Measurements from ENCODE around the gene SSR2.

SSR2 gene

DNA sequence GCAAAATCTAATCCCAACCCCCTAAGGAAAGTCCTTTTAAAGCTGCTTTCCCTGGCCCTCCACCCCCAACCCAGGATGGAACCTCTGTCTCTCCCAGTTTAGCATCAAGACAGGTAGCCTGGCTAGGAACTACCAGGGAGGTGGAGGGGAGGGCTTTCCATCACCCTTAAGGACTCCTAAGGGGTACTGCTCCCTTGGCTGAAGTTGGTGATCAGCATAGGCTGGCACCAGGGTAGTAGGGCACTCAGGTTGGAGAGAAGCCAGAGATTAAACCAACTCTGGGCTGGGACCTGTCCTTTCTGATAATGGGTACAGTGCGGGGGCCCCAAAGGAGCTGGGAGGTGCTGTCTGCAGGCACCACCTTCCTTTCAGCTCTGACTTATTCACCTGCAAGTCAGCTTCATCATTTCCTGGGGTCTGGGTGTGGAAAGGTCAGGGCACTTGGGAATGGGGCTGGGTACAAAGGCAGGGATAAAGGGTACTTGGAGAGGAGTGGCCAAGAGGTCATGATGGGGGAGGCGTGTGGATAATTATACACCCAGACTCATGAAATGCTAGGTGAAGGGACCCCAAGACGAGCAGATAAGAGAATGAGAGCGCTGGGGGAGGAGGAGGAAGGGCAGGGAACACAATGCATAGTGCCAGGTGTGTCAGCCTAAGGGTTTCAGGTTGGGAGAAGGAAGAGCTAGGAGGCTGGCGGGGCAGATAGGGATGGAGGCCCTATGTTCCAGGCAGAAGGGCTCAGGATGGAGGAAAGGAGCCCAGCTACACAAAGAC is 43.6 kb downstream of the SSR2 start:
- no peaks in the 10 kb centered on the region for H3K9me3 Mint-ChIP-seq
- DNase-seq (peak; percentile 45), ATAC-seq (peak; percentile 11)
- H3K36me3 Mint-ChIP-seq (ENCODE audit: low read depth): peaks cover 42% of the 10 kb centered on the region
- peak overlapping the region; percentile 95 for H3K27ac Mint-ChIP-seq
- H3K27me3 Mint-ChIP-seq: no peaks in the 10 kb centered on the region
- H3K4me3 Mint-ChIP-seq: peak overlapping the region; percentile 95
- H3K4me1 Mint-ChIP-seq: peaks cover 73% of the 10 kb centered on the region

DNA sequence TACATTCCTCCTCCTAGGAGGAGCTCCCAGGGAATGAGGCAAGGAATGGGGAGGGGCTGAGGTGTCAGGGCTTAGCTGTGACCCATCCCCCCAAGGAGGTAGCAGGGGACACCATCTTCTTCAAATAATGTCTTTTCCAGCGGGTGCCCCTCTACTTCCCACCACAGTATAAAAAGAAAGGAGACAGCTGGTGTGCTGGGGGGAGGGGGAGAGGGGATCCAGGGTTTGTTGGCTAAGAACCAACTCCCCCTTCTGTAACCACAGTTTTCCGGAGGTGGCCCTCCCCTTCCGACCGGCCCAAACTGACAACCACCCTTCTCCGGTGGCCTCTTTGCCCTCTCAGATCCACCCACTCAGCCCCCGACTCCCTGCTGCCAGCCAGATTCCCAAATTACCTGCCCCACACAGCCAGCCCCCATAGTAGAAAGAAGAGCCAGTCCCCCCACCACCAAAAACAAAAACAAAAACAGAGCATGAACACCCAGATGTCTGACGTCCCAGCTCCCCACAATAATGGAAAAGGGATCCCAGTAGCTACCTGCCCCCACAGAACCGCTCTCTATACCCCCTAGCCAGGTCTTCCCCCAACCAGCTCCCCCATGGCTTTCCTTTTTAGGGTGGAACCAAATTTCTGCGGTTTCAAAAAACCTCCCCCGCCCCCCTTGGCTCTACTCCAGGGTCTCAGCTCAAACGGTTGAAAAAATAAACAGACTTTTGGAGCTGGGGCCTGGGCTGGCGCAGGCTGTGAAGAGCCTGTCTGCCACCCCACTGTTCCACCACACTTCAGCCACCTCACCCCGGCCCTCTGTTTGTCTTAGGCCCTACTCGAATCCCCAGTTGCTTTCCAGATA is 44.5 kb downstream of the SSR2 start:
- peak; percentile 79 for DNase-seq
- peaks cover 39% of the 10 kb centered on the region for H3K36me3 Mint-ChIP-seq (ENCODE audit: low read depth)
- peak; percentile 7 for ATAC-seq

GRCh38 chr1:155975375-155976061 is 45.2 kb downstream of the SSR2 start:
- no peak for ATAC-seq
- Mint-ChIP-seq H3K27ac (peak overlapping the region; percentile 95), H3K4me3 (peak overlapping the region; percentile 95), H3K27me3 (no peaks in the 10 kb centered on the region), H3K4me1 (peaks cover 72% of the 10 kb centered on the region), H3K9me3 (no peaks in the 10 kb centered on the region), H3K36me3 (ENCODE audit: low read depth) (peaks cover 40% of the 10 kb centered on the region)
- DNase-seq: no peak

More for the DNA sequence above, 44.5 kb downstream of the SSR2 start:
- peaks cover 72% of the 10 kb centered on the region for H3K4me1 Mint-ChIP-seq
- H3K4me3 Mint-ChIP-seq: peak overlapping the region; percentile 95
- H3K9me3 Mint-ChIP-seq: no peaks in the 10 kb centered on the region
- no peaks in the 10 kb centered on the region for H3K27me3 Mint-ChIP-seq
- H3K27ac Mint-ChIP-seq: peak overlapping the region; percentile 95

GRCh38 chr1:155974208-155975115 is 46.3 kb downstream of the SSR2 start:
- Mint-ChIP-seq H3K4me1 (peaks cover 72% of the 10 kb centered on the region), H3K27me3 (no peaks in the 10 kb centered on the region), H3K27ac (peak overlapping the region; percentile 95), H3K4me3 (peak overlapping the region; percentile 95), H3K9me3 (no peaks in the 10 kb centered on the region), H3K36me3 (ENCODE audit: low read depth) (peaks cover 51% of the 10 kb centered on the region)
- no peak for ATAC-seq
- no peak for DNase-seq

DNA sequence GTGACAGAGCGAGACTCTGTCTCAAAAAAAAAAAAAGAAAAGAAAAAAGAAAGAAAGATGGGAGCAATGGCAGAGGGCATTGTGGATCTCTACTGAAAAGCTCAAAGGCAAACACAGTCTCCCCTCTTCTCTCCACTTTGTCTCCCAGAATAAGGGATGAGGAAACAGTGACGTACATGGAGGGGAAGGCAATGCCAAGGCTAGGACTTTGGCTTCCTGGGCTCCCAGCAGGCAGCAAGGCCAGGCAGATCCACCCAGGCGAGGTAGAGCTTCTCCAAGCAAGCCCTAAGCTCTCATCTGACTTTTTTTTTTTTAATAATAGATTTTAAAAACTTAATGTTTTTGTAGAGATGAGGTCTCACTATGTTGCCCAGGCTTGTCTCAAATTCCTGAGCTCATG is 47.0 kb downstream of the SSR2 start:
- Mint-ChIP-seq H3K27ac (peak overlapping the region; percentile 95), H3K36me3 (ENCODE audit: low read depth) (peaks cover 57% of the 10 kb centered on the region)
- DNase-seq: no peak

GRCh38 chr1:155971910-155972809 is 48.6 kb downstream of the SSR2 start:
- Mint-ChIP-seq H3K27me3 (no peaks in the 10 kb centered on the region), H3K27ac (peak overlapping the region; percentile 70), H3K4me1 (peaks cover 93% of the 10 kb centered on the region), H3K36me3 (ENCODE audit: low read depth) (peaks cover 65% of the 10 kb centered on the region), H3K9me3 (no peaks in the 10 kb centered on the region), H3K4me3 (peak overlapping the region; percentile 41)
- no peak for DNase-seq
- ATAC-seq: no peak

More for the DNA sequence above, 47.0 kb downstream of the SSR2 start:
- Mint-ChIP-seq H3K4me1 (peaks cover 78% of the 10 kb centered on the region), H3K27me3 (no peaks in the 10 kb centered on the region), H3K9me3 (no peaks in the 10 kb centered on the region), H3K4me3 (peak overlapping the region; percentile 95)
- no peak for ATAC-seq

DNA sequence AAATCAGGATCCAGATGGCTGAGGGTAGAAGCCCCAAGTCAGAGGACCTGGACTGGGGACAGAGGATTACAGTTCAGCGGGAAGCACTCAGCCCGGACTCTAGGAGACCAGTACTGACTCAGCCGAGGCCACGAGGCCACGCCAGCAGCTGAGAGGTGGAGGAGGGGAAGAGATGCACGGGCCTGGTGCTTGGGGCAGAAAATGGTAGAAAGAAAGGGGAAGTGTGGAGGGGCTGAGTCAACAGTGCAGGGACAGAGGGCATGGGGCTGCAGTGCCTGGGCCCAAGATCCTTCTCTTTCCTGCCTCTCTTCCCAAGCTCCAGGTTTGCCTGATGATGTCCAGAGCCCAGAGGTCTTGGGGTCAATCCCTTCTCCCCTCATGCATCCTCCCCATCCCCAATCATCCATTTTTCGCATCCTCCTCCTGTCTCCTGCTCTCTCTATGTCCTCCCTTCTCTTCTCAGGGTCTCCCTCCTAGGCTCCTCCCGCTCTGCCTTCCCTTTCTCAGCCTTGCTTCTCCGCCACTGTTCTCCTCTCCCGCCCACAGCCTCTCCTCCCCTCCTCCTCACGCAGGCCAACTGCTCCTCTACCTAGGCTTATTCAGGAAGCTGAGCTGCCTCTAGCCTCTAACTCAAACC is 50.1 kb downstream of the SSR2 start:
- peak overlapping the region; percentile 91 for H3K27ac Mint-ChIP-seq
- peak; percentile 73 for ATAC-seq
- peak overlapping the region; percentile 70 for H3K4me3 Mint-ChIP-seq
- peaks cover 67% of the 10 kb centered on the region for H3K36me3 Mint-ChIP-seq (ENCODE audit: low read depth)
- H3K4me1 Mint-ChIP-seq: peaks cover 91% of the 10 kb centered on the region
- DNase-seq: peak; percentile 57
- H3K9me3 Mint-ChIP-seq: no peaks in the 10 kb centered on the region
- no peaks in the 10 kb centered on the region for H3K27me3 Mint-ChIP-seq

GRCh38 chr1:155969377-155969791 is 51.4 kb downstream of the SSR2 start:
- DNase-seq (no peak), ATAC-seq (no peak)
- peaks cover 71% of the 10 kb centered on the region for H3K36me3 Mint-ChIP-seq (ENCODE audit: low read depth)
- H3K9me3 Mint-ChIP-seq: no peaks in the 10 kb centered on the region
- peak overlapping the region; percentile 17 for H3K4me3 Mint-ChIP-seq
- peak overlapping the region; percentile 91 for H3K27ac Mint-ChIP-seq
- H3K4me1 Mint-ChIP-seq: peaks cover 78% of the 10 kb centered on the region
- no peaks in the 10 kb centered on the region for H3K27me3 Mint-ChIP-seq

- Mint-ChIP-seq H3K27me3 (no peaks in the 10 kb centered on the region), H3K4me3 (peak overlapping the region; percentile 17), H3K27ac (peak overlapping the region; percentile 90), H3K4me1 (peaks cover 72% of the 10 kb centered on the region), H3K36me3 (ENCODE audit: low read depth) (peaks cover 69% of the 10 kb centered on the region), H3K9me3 (no peaks in the 10 kb centered on the region)
- DNase-seq (no peak), ATAC-seq (no peak)
Observed at GRCh38 chr1:155968670-155969069, 52.1 kb downstream of the SSR2 start.

DNA sequence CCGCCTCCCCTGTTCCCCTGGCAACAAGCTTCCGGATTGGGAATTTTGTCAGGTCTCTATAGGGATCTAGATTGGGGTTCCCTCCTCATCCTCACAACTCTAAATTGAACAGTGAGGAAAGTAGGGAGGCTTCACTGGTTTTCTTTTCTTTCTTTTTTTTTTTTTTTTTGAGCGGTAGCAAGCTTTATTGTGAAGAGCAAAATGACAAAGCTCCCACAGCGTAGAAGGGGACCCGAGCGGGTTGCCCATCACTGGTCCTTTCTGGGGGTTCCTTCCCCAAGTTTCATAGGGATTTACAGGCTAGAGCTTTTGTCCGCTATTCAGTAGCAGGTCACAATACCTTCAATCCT is 52.7 kb downstream of the SSR2 start:
- ATAC-seq (no peak), DNase-seq (no peak)
- H3K4me1 Mint-ChIP-seq: peaks cover 66% of the 10 kb centered on the region
- peak overlapping the region; percentile 34 for H3K4me3 Mint-ChIP-seq
- peak overlapping the region; percentile 90 for H3K27ac Mint-ChIP-seq
- H3K27me3 Mint-ChIP-seq: no peaks in the 10 kb centered on the region
- H3K9me3 Mint-ChIP-seq: no peaks in the 10 kb centered on the region
- H3K36me3 Mint-ChIP-seq (ENCODE audit: low read depth): peaks cover 65% of the 10 kb centered on the region

DNA sequence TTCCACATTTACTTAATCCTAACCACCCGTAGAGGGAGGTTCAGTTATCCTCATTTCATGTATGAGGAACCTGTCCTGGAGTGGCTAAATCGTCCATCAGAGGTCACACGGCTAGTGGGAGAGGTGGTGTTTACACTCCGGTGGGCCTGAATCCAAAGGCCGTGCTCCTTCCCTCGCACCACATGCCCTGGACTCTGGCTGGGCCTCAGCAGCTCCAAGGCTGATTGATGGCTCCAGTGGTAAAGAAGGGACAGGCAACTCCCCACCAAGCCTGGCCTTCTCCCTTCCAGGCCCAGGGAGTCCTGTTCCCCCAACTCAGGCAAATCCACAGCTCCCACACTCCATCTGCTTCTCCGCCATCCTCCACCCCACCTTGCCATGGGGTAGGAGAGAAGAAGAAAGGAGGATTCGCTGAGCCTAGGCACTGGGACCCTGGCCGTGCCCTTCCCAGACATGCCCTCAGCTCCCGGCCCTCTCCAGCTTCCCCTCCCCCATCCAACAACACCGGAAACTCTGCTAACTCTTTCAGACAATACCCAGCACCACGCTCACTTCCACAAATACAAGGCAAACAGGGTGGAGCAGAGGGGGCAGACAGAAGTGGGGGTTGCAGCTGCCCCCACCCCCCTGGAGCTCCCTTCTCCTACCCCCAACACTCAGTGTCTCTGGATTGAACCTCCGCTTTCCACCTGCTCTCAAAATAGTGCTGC is 53.3 kb downstream of the SSR2 start:
- Mint-ChIP-seq H3K27me3 (no peaks in the 10 kb centered on the region), H3K36me3 (ENCODE audit: low read depth) (peaks cover 65% of the 10 kb centered on the region), H3K9me3 (no peaks in the 10 kb centered on the region), H3K4me3 (peak overlapping the region; percentile 34), H3K27ac (peak overlapping the region; percentile 90), H3K4me1 (peaks cover 66% of the 10 kb centered on the region)
- DNase-seq (no peak), ATAC-seq (no peak)

DNA sequence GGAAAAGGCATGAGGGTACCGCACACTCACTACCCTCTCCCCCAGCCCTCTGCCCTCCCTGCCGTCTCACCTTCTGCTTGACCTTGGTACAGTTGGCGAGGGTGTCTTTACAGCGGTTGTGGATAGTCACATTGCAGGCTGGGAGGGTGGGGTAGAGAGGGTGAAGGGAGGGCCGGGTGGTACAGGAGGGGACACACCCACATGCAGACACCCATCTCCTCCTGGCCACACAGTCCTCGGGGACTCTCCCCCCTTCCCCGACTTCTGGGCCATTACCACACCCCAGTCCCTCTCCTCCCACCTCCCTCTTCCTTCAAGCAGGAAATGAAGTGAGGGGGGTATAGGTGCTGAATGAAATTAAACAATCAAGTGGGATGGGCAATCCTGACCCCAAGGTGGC is 54.0 kb downstream of the SSR2 start:
- no peak for ATAC-seq
- peak overlapping the region; percentile 34 for H3K4me3 Mint-ChIP-seq

More for the DNA sequence above, 54.0 kb downstream of the SSR2 start:
- peak overlapping the region; percentile 90 for H3K27ac Mint-ChIP-seq
- no peaks in the 10 kb centered on the region for H3K27me3 Mint-ChIP-seq
- no peak for DNase-seq
- H3K9me3 Mint-ChIP-seq: no peaks in the 10 kb centered on the region
- peaks cover 65% of the 10 kb centered on the region for H3K4me1 Mint-ChIP-seq
- H3K36me3 Mint-ChIP-seq (ENCODE audit: low read depth): peaks cover 72% of the 10 kb centered on the region
